ENCODE measurements around the gene GDI2.
"Not testable (repeated sequence)": the region's sequence is repeated elsewhere in the genome, so short reads cannot be mapped to it uniquely, and the experiment has no call there.

The GDI2 gene

DNA sequence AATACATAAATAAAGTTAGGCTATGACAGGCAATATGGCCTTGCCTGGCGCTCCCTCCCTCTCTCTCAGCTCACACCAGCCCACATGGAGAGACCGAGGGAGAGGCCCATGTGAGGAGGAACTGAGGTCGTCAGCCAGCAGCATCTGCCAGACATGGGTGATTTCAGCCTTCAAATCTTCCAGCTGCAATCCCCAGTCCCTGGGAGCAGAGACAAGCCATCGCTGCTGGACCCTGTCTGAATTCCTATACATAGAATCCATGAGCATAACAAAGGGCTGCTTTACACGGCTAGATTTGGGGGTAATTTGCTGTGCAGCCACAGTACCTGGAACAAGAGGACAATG, 40.9 kb upstream of the GDI2 start:
- no peak for TF ChIP-seq EZH2 (IDR thresholded peaks at IDR 0.05; ENCODE audit: borderline replicate concordance, low read length)
- TF ChIP-seq, protein P1, sequence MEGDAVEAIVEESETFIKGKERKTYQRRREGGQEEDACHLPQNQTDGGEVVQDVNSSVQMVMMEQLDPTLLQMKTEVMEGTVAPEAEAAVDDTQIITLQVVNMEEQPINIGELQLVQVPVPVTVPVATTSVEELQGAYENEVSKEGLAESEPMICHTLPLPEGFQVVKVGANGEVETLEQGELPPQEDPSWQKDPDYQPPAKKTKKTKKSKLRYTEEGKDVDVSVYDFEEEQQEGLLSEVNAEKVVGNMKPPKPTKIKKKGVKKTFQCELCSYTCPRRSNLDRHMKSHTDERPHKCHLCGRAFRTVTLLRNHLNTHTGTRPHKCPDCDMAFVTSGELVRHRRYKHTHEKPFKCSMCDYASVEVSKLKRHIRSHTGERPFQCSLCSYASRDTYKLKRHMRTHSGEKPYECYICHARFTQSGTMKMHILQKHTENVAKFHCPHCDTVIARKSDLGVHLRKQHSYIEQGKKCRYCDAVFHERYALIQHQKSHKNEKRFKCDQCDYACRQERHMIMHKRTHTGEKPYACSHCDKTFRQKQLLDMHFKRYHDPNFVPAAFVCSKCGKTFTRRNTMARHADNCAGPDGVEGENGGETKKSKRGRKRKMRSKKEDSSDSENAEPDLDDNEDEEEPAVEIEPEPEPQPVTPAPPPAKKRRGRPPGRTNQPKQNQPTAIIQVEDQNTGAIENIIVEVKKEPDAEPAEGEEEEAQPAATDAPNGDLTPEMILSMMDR (IDR thresholded peaks at IDR 0.05; ENCODE audit: low read length) = no peak
- no peaks in the 10 kb centered on the region for H3K27me3 ChIP-seq (ENCODE audit: insufficient read depth, low read length)
- H3K4me3 ChIP-seq (ENCODE audit: low read depth, low read length, poor library complexity, severe bottlenecking) = no peak overlapping the region
- no peaks in the 10 kb centered on the region for H3K9me3 ChIP-seq (ENCODE audit: low read length)
- H4K20me1 ChIP-seq (ENCODE audit: insufficient read depth, low read length) = no peaks in the 10 kb centered on the region
- H2AFZ ChIP-seq (ENCODE audit: low read length) = no peak overlapping the region
- H3K4me1 ChIP-seq (ENCODE audit: insufficient read depth, low read length, severe bottlenecking) = peaks cover 48% of the 10 kb centered on the region
- no peaks in the 10 kb centered on the region for H3K36me3 ChIP-seq (ENCODE audit: insufficient read depth, low read length)
- peaks cover 3% of the 10 kb centered on the region; the same call in 1 of the 2 replicates for H3F3A ChIP-seq (ENCODE audit: insufficient read depth, low read length)
- H3K9me2 ChIP-seq (ENCODE audit: low read depth, low read length) = no peaks in the 10 kb centered on the region
- no peak overlapping the region for H3K9ac ChIP-seq (ENCODE audit: low read length)
- no peaks in the 10 kb centered on the region for H3K79me2 ChIP-seq (ENCODE audit: insufficient read depth, low read length)
- no peak overlapping the region for H3K4me2 ChIP-seq (ENCODE audit: low read length)
- H3K27ac ChIP-seq (ENCODE audit: low read depth, low read length, poor library complexity, severe bottlenecking) = peak overlapping the region; percentile 13

DNA sequence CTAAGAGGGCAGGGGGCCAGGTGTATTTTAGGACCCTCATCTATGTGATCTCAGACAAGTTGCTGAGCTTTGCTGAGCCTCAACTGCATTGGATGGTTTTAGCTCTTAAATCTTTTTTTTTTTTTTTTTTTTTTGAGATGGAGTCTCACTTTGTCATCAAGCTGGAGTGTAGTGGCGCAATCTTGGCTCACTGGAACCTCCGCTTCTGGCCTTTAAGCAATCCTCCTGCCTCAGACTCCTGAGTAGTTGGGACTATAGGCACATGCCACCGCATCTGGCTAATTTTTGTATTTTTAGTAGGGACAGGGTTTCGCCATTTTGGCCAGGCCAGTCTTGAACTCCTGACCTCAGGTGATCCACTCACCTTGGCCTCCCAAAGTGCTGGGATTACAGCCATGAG, 33.4 kb upstream of the GDI2 start:
- Histone ChIP-seq H3K4me2 (ENCODE audit: low read length) (peak overlapping the region; percentile 36), H3K4me1 (ENCODE audit: insufficient read depth, low read length, severe bottlenecking) (peaks cover 60% of the 10 kb centered on the region), H3F3A (ENCODE audit: insufficient read depth, low read length) (peaks cover 14% of the 10 kb centered on the region; the same call in 1 of the 2 replicates), H3K4me3 (ENCODE audit: low read depth, low read length, poor library complexity, severe bottlenecking) (peak overlapping the region; percentile 2), H3K9ac (ENCODE audit: low read length) (peak overlapping the region; percentile 18; the same call in 1 of the 2 replicates), H3K27ac (ENCODE audit: low read depth, low read length, poor library complexity, severe bottlenecking) (peak overlapping the region; percentile 97)
- not testable (repeated sequence) for H4K20me1 ChIP-seq (ENCODE audit: insufficient read depth, low read length); H3K9me2 ChIP-seq (ENCODE audit: low read depth, low read length); H3K79me2 ChIP-seq (ENCODE audit: insufficient read depth, low read length); H2AFZ ChIP-seq (ENCODE audit: low read length); H3K9me3 ChIP-seq (ENCODE audit: low read length); H3K27me3 ChIP-seq (ENCODE audit: insufficient read depth, low read length); H3K36me3 ChIP-seq (ENCODE audit: insufficient read depth, low read length)

DNA sequence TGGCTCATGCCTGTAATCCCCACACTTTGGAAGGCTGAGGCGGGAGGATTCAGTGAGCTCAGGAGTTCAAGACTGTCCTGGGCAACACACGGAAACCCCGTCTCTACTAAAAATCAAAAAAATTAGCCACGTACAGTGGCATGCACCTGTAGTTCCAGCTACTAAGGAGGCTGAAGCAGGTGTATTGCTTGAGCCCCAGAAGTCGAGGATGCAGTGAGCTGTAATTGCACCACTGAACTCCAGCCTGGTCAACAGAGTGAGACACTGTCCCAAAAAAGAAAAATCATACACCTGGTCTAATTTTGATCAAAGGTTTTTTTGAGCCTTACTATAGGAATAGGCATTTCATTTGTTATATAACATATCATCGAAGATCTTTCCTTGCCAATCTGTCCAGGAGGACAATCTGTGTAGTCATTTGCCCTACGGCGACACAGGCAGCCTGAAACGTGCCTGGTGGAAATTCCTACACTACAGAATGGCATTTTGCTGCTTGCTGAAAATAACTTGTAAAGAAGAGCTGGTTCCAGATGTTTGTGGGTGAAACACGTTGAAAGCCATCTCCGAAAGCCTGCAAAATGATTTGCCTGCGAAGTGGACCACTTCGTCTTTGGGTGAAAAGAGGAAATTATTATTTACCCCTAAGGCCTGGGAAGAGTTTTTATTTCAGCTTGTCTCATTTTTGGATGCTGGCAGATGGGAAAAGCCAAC, 31.3 kb upstream of the GDI2 start:
- peak overlapping the region; percentile 97 for H3K27ac ChIP-seq (ENCODE audit: low read depth, low read length, poor library complexity, severe bottlenecking)
- peak overlapping the region; percentile 55 for H3K9ac ChIP-seq (ENCODE audit: low read length)
- H3K9me3 ChIP-seq (ENCODE audit: low read length) = no peaks in the 10 kb centered on the region
- H3K36me3 ChIP-seq (ENCODE audit: insufficient read depth, low read length) = no peaks in the 10 kb centered on the region
- H2AFZ ChIP-seq (ENCODE audit: low read length) = no peak overlapping the region
- H3F3A ChIP-seq (ENCODE audit: insufficient read depth, low read length) = peaks cover 19% of the 10 kb centered on the region; the same call in 1 of the 2 replicates
- no peaks in the 10 kb centered on the region for H3K79me2 ChIP-seq (ENCODE audit: insufficient read depth, low read length)
- H3K4me2 ChIP-seq (ENCODE audit: low read length) = peak overlapping the region; percentile 74
- H3K27me3 ChIP-seq (ENCODE audit: insufficient read depth, low read length) = no peaks in the 10 kb centered on the region
- no peaks in the 10 kb centered on the region for H4K20me1 ChIP-seq (ENCODE audit: insufficient read depth, low read length)
- TF ChIP-seq, protein P1 (IDR thresholded peaks at IDR 0.05; ENCODE audit: low read length) = no peak
- no peak for TF ChIP-seq EZH2 (IDR thresholded peaks at IDR 0.05; ENCODE audit: borderline replicate concordance, low read length)
- no peaks in the 10 kb centered on the region for H3K9me2 ChIP-seq (ENCODE audit: low read depth, low read length)
- H3K4me1 ChIP-seq (ENCODE audit: insufficient read depth, low read length, severe bottlenecking) = peaks cover 73% of the 10 kb centered on the region
- peak overlapping the region; percentile 54 for H3K4me3 ChIP-seq (ENCODE audit: low read depth, low read length, poor library complexity, severe bottlenecking)
